Mesenchymal stem cell (in vitro differentiated cells and primary cell): ENCODE measurements around the gene MEIOSIN.
A peak's percentile ranks its signal among the peaks of the same experiment; 100 is the strongest.

Experiments used
- DNase-seq: peaks from one replicate; pipeline ENCODE4 v3.0.0-alpha.2; 2013
- H2AFZ ChIP-seq: one replicate; pipeline ENCODE4 v1.6.1; 2013; ENCODE audit warnings: low read depth, mild to moderate bottlenecking, control low read depth, inconsistent platforms, low read length, moderate library complexity
- H2AK5ac ChIP-seq: 2 replicates; pipeline ENCODE4 v1.6.1; 2013; ENCODE audit warnings: low read length, moderate library complexity, mild to moderate bottlenecking, inconsistent platforms; ENCODE audit not compliant: severe bottlenecking
- H2BK120ac ChIP-seq: one replicate; pipeline ENCODE4 v1.6.1; 2013; ENCODE audit warnings: low read depth, mild to moderate bottlenecking, inconsistent platforms, low read length, moderate library complexity
- H2BK12ac ChIP-seq, 2 experiments: one replicate each; pipeline ENCODE4 v1.6.1; 2013; ENCODE audit warnings: inconsistent platforms in 2 of 2, low read length in 2 of 2, mild to moderate bottlenecking in 2 of 2, moderate library complexity in 2 of 2, control low read depth in 1 of 2
- H2BK15ac ChIP-seq: one replicate; pipeline ENCODE4 v1.6.1; 2013; ENCODE audit warnings: mild to moderate bottlenecking, low read depth, inconsistent platforms; ENCODE audit not compliant: poor library complexity, severe bottlenecking
- H2BK5ac ChIP-seq: 2 replicates; pipeline ENCODE4 v1.6.1; 2013; ENCODE audit warnings: low read depth, mild to moderate bottlenecking, low read length, control low read depth, inconsistent platforms; ENCODE audit not compliant: poor library complexity, severe bottlenecking
- H3K14ac ChIP-seq, 2 experiments: one replicate each; pipeline ENCODE4 v1.6.1; 2013; ENCODE audit warnings: inconsistent platforms in 2 of 2, low read length in 2 of 2, control low read depth in 1 of 2, mild to moderate bottlenecking in 1 of 2, moderate library complexity in 1 of 2
- H3K18ac ChIP-seq, 2 experiments: one replicate each; pipeline ENCODE4 v1.6.1; 2013; ENCODE audit warnings: inconsistent platforms in 2 of 2, low read length in 2 of 2, control low read depth in 1 of 2, low read depth in 1 of 2, mild to moderate bottlenecking in 1 of 2
- H3K23ac ChIP-seq, 2 experiments: one replicate each; pipeline ENCODE4 v1.6.1; 2013; ENCODE audit warnings: inconsistent platforms in 2 of 2, low read length in 2 of 2, mild to moderate bottlenecking in 2 of 2, moderate library complexity in 2 of 2, control low read depth in 1 of 2
- H3K27ac ChIP-seq: 2 replicates; pipeline ENCODE4 v1.5.1; 2013; ENCODE audit warnings: mild to moderate bottlenecking, moderate library complexity, low read length, control low read depth, inconsistent platforms; ENCODE audit not compliant: poor library complexity, severe bottlenecking
- H3K27me3 ChIP-seq, 2 experiments: 2 replicates each; pipeline versions ENCODE4 v1.6.1 to v1.7.0; 2013; ENCODE audit warnings: low read length in 2 of 2, mild to moderate bottlenecking in 2 of 2, moderate library complexity in 2 of 2, control low read depth in 1 of 2, inconsistent platforms in 1 of 2; ENCODE audit not compliant: control insufficient read depth in 1 of 2, insufficient read depth in 1 of 2
- H3K36me3 ChIP-seq, 2 experiments: 2 replicates each; pipeline versions ENCODE4 v1.6.1 to v1.7.0; 2013; ENCODE audit warnings: low read length in 2 of 2, control low read depth in 1 of 2, inconsistent platforms in 1 of 2, low read depth in 1 of 2, mild to moderate bottlenecking in 1 of 2; ENCODE audit not compliant: insufficient read depth in 2 of 2, control insufficient read depth in 1 of 2
- H3K4ac ChIP-seq, 2 experiments: one replicate each; pipeline ENCODE4 v1.6.1; 2013; ENCODE audit warnings: inconsistent platforms in 2 of 2, low read length in 2 of 2, mild to moderate bottlenecking in 2 of 2, moderate library complexity in 2 of 2, control low read depth in 1 of 2, low read depth in 1 of 2
- H3K4me1 ChIP-seq: 2 replicates; pipeline ENCODE4 v1.6.1; 2013; ENCODE audit warnings: low read depth, low read length, control low read depth; ENCODE audit not compliant: control insufficient read depth, insufficient read depth
- H3K4me2 ChIP-seq: 2 replicates; pipeline ENCODE4 v1.6.1; 2013; ENCODE audit warnings: low read length, mild to moderate bottlenecking, inconsistent platforms; ENCODE audit not compliant: poor library complexity, severe bottlenecking
- H3K4me3 ChIP-seq, 2 experiments: 2 replicates each; pipeline versions ENCODE4 v1.5.1 to v1.7.0; 2013; ENCODE audit warnings: low read length in 2 of 2, mild to moderate bottlenecking in 2 of 2, control low read depth in 1 of 2, low read depth in 1 of 2; ENCODE audit not compliant: insufficient read depth in 1 of 2
- H3K79me1 ChIP-seq: replicated peaks from 2 replicates; pipeline ENCODE4 v1.6.1; 2013; ENCODE audit warnings: mild to moderate bottlenecking, control low read depth, low read length, inconsistent platforms; ENCODE audit not compliant: poor library complexity, severe bottlenecking
- H3K9ac ChIP-seq: 2 replicates; pipeline ENCODE4 v1.7.0; 2013; ENCODE audit warnings: mild to moderate bottlenecking, low read length, moderate library complexity
- H3K9me3 ChIP-seq: 2 replicates; pipeline ENCODE4 v1.7.0; 2013; ENCODE audit warnings: mild to moderate bottlenecking, low read length; ENCODE audit not compliant: control insufficient read depth
- H4K8ac ChIP-seq: one replicate; pipeline ENCODE4 v1.6.1; 2013; ENCODE audit warnings: inconsistent platforms, mild to moderate bottlenecking, low read length, moderate library complexity
- H4K91ac ChIP-seq: one replicate; pipeline ENCODE4 v1.6.1; 2013; ENCODE audit warnings: mild to moderate bottlenecking, low read length, inconsistent platforms
- WGBS: methylation state at CpG from one replicate; pipeline ENCODE4 v1.1.7; 2013; ENCODE audit warnings: mixed read lengths; 5-methylcytosine and 5-hydroxymethylcytosine counted together

The MEIOSIN gene

GRCh38 chr19:45767881-45768654 is 34.8 kb downstream of the MEIOSIN start:
- peak; percentile 78 for DNase-seq

GRCh38 chr19:45768655-45768983 is 35.4 kb downstream of the MEIOSIN start:
- H3K4me3 ChIP-seq, result peak overlapping the region; percentile 82 to 89

More at GRCh38 chr19:45767881-45768654, 34.8 kb downstream of the MEIOSIN start:
- H3K4ac ChIP-seq, result peak overlapping the region; percentile 64 to 79
- peaks cover 24 to 40% of the 10 kb centered on the region in 2 experiments for H3K36me3 ChIP-seq
- H3K14ac ChIP-seq, result peak overlapping the region in 1 of 2 experiments; percentile 80
- peak overlapping the region; percentile 75 for H2BK15ac ChIP-seq
- H3K4me1 ChIP-seq, result peaks cover 52% of the 10 kb centered on the region
- no peak overlapping the region for H2AK5ac ChIP-seq
- H3K4me2 ChIP-seq, result peak overlapping the region; percentile 79
- H3K18ac ChIP-seq, result peak overlapping the region; percentile 14 to 98
- H2BK12ac ChIP-seq, result peak overlapping the region in 1 of 2 experiments; percentile 29
- H3K9me3 ChIP-seq, result no peaks in the 10 kb centered on the region
- peak overlapping the region; percentile 95 for H3K9ac ChIP-seq
- H3K23ac ChIP-seq, result peak overlapping the region in 1 of 2 experiments; percentile 85
- peak overlapping the region; percentile 62 for H4K8ac ChIP-seq
- H4K91ac ChIP-seq, result peak overlapping the region; percentile 75
- peaks cover 0 to 8% of the 10 kb centered on the region in 2 experiments for H3K27me3 ChIP-seq
- H3K27ac ChIP-seq, result peak overlapping the region; percentile 91
- H3K4me3 ChIP-seq, result peak overlapping the region; percentile 82 to 89
- under 1% methylated on average over 65 of the region's 102 CpGs for WGBS
- peak overlapping the region; percentile 97 for H2BK120ac ChIP-seq
- H2BK5ac ChIP-seq, result peak overlapping the region; percentile 89
- H3K79me1 ChIP-seq, result peaks cover 14% of the 10 kb centered on the region
- H2AFZ ChIP-seq, result peak overlapping the region; percentile 29

GRCh38 chr19:45768984-45769782 is 35.9 kb downstream of the MEIOSIN start, which contains the start of gene SIX5:
SIX5 (minus strand) TSS chr19:45769252; CDS start chr19:45768844, 408 bp downstream.
- WGBS, result under 1% methylated on average over 57 of the region's 70 CpGs
- Histone ChIP-seq H3K14ac (peak within 1 kb of the TSS; percentile 43 to 82), H3K9me3 (no peaks in the 10 kb centered on the region), H3K23ac (peak within 1 kb of the TSS in 1 of 2 experiments; percentile 87), H3K18ac (peak within 1 kb of the TSS; percentile 98 to 99), H3K4me3 (peak within 1 kb of the TSS; percentile 82 to 89), H2BK15ac (peak within 1 kb of the TSS; percentile 73), H2BK120ac (peak within 1 kb of the TSS; percentile 97), H3K27ac (peak within 1 kb of the TSS; percentile 95), H4K91ac (peak within 1 kb of the TSS; percentile 95), H4K8ac (peak within 1 kb of the TSS; percentile 88), H2BK12ac (peak within 1 kb of the TSS; percentile 52 to 91), H3K27me3 (no peaks in the 10 kb centered on the region), H2BK5ac (peak within 1 kb of the TSS; percentile 84), H3K4ac (peak within 1 kb of the TSS; percentile 94 to 96), H2AK5ac (peak within 1 kb of the TSS; percentile 78), H3K4me2 (peak within 1 kb of the TSS; percentile 98), H3K4me1 (peaks cover 47% of the 10 kb centered on the region), H3K79me1 (peaks cover 14% of the 10 kb centered on the region), H2AFZ (peak within 1 kb of the TSS; percentile 29), H3K36me3 (peaks cover 31 to 42% of the 10 kb centered on the region in 2 experiments), H3K9ac (peak within 1 kb of the TSS; percentile 95)
- peak; percentile 98 for DNase-seq

More at GRCh38 chr19:45768655-45768983, 35.4 kb downstream of the MEIOSIN start:
- Histone ChIP-seq H3K14ac (peak overlapping the region in 1 of 2 experiments; percentile 75), H3K23ac (peak overlapping the region in 1 of 2 experiments; percentile 5), H3K27me3 (peaks cover 0 to 4% of the 10 kb centered on the region in 2 experiments), H3K4me1 (peaks cover 52% of the 10 kb centered on the region), H3K36me3 (peaks cover 30 to 42% of the 10 kb centered on the region in 2 experiments), H2BK120ac (peak overlapping the region; percentile 97), H3K18ac (peak overlapping the region; percentile 98 to 99), H2BK12ac (no peak overlapping the region), H3K79me1 (peaks cover 14% of the 10 kb centered on the region), H3K4ac (peak overlapping the region; percentile 64 to 79), H3K9me3 (no peaks in the 10 kb centered on the region), H3K4me2 (peak overlapping the region; percentile 79), H2AFZ (no peak overlapping the region), H2BK15ac (peak overlapping the region; percentile 73), H2BK5ac (peak overlapping the region; percentile 84), H4K91ac (peak overlapping the region; percentile 81), H3K9ac (peak overlapping the region; percentile 95), H3K27ac (peak overlapping the region; percentile 94), H4K8ac (peak overlapping the region; percentile 83), H2AK5ac (peak overlapping the region; percentile 15)
- WGBS, result under 1% methylated on average over 32 of the region's 33 CpGs
- DNase-seq, result peak; percentile 81
